ENCODE measurements around the gene ADORA2B.

Gene ADORA2B

DNA sequence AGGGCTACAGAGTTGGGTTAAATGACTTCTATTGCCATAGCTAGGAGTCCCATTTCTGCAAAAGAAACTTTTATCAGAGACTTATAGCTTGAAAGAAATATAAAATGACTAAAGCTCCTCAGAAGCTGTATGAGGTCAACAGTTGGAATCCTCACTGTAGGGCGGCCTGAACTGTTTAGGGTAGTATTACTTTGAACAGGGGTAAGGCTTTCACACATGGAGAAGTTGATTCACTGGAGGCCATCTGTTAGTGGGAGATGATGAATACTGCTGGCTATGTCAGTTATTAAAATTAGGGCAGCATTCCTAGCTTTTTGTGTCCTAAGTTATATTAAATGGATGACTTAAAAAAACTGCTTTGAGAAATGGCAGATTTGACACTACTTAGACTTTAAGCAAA lies 60.7 kb downstream of the ADORA2B start:
- TF ChIP-seq GABPA (IDR thresholded peaks at IDR 0.05; ENCODE audit: low read depth) = no peak
- no peak for TF ChIP-seq CTCF (IDR thresholded peaks at IDR 0.05; ENCODE audit: insufficient read depth, low read length)
- TF ChIP-seq REST (IDR thresholded peaks at IDR 0.05; ENCODE audit: insufficient replicate concordance, low read depth) = no peak
- no peak for TF ChIP-seq SPI1 (IDR thresholded peaks at IDR 0.05; ENCODE audit: borderline replicate concordance, low read depth)
- no peak for TF ChIP-seq POLR2AphosphoS5 (IDR thresholded peaks at IDR 0.05; ENCODE audit: low read depth)
- no peak overlapping the region for H3K27ac ChIP-seq (replicated peaks)
- no peak for DNase-seq (ENCODE audit: low read depth in 1 of 2, low spot score in 1 of 2)
- no peak overlapping the region for H3K4me3 ChIP-seq (replicated peaks; ENCODE audit: insufficient read depth, low read length)
- H3K27me3 ChIP-seq (ENCODE audit: insufficient read depth, poor library complexity, severe bottlenecking) = no peaks in the 10 kb centered on the region

DNA sequence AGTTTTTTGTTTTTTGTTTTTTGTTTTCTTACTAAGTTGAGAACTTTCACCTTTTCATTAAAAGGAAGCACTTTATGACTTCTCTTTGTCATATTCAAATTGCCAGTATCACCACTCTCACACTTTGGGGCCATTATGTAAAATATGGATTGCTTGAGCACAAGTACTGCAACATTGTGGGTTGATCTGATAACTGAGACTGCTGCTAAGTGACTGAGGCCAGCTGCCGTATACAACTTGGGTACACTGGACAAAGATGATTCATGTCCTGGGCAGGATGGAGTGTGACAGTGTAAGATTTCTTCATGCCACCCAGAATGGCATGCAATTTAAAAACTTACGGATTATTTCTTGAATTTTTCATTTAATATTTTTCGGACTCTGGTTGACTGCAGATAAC lies 62.5 kb downstream of the ADORA2B start:
- TF ChIP-seq POLR2AphosphoS5 (IDR thresholded peaks at IDR 0.05; ENCODE audit: low read depth) = no peak
- TF ChIP-seq GABPA (IDR thresholded peaks at IDR 0.05; ENCODE audit: low read depth) = no peak
- no peak for TF ChIP-seq SPI1 (IDR thresholded peaks at IDR 0.05; ENCODE audit: borderline replicate concordance, low read depth)
- TF ChIP-seq REST (IDR thresholded peaks at IDR 0.05; ENCODE audit: insufficient replicate concordance, low read depth) = no peak
- no peak for TF ChIP-seq CTCF (IDR thresholded peaks at IDR 0.05; ENCODE audit: insufficient read depth, low read length)
- Histone ChIP-seq H3K27ac (replicated peaks) (no peak overlapping the region), H3K27me3 (ENCODE audit: insufficient read depth, poor library complexity, severe bottlenecking) (no peaks in the 10 kb centered on the region), H3K4me3 (replicated peaks; ENCODE audit: insufficient read depth, low read length) (no peak overlapping the region)
- DNase-seq (ENCODE audit: low read depth in 1 of 2, low spot score in 1 of 2) = no peak

- Histone ChIP-seq H3K27me3 (ENCODE audit: insufficient read depth, poor library complexity, severe bottlenecking) (no peaks in the 10 kb centered on the region), H3K27ac (replicated peaks) (no peak overlapping the region), H3K4me3 (replicated peaks; ENCODE audit: insufficient read depth, low read length) (no peak overlapping the region)
- DNase-seq (ENCODE audit: low read depth in 1 of 2, low spot score in 1 of 2) = no peak
- TF ChIP-seq SPI1 (IDR thresholded peaks at IDR 0.05; ENCODE audit: borderline replicate concordance, low read depth) = no peak
- TF ChIP-seq POLR2AphosphoS5 (IDR thresholded peaks at IDR 0.05; ENCODE audit: low read depth) = no peak
- no peak for TF ChIP-seq CTCF (IDR thresholded peaks at IDR 0.05; ENCODE audit: insufficient read depth, low read length)
- TF ChIP-seq GABPA (IDR thresholded peaks at IDR 0.05; ENCODE audit: low read depth) = no peak
- TF ChIP-seq REST (IDR thresholded peaks at IDR 0.05; ENCODE audit: insufficient replicate concordance, low read depth) = no peak
Measured at GRCh38 chr17:16013943-16014407, 69.0 kb downstream of the ADORA2B start.
